K562 (cell line): ENCODE results near the gene RHOC. TPM values are rescaled to one million over a fixed set of nuclear protein-coding genes. Genes with fewer than 3 reads are reported as not detected.

Experiments used
- ATAC-seq: fragments of 200-7000 bp; cut with Tn5 transposase; 3 replicates; pipeline ENCODE4 v1.9.1; 2020; ENCODE audit warnings: moderate library complexity
- BruUV-seq: library from RNA; stranded (reverse); fragments of 400-500 nt; replicated peaks from 2 replicates; lab custom pipeline; 2021; lab: Mats Ljungman, UMichigan
- CTCF ChIA-PET: fragments of 300-600 bp; formaldehyde crosslinking; extraction: SDS; loops from one replicate; lab custom pipeline; 2021; ENCODE audit warnings: low intra/inter-chr PET ratio; lab: Yijun Ruan, JAX
- POLR2A ChIA-PET: fragments of 300-600, 350-650 bp; sonication (Branson Sonifier 250); formaldehyde crosslinking; extraction: SDS; loops from one replicate; lab custom pipeline; 2021; ENCODE audit warnings: antibody characterized with exemption, inconsistent platforms; lab: Yijun Ruan, JAX
- DNase-seq, 4 experiments: peaks; one replicate each; pipeline versions ENCODE4 v3.0.0 to v3.0.0-alpha.2; 2011 to 2018; ENCODE audit warnings: low spot score in 3 of 4, mixed read lengths in 3 of 4; ENCODE audit errors: extremely low read depth in 1 of 4
- FAIRE-seq: peaks from 2 replicates; lab custom pipeline; 2011; peaks lifted over from hg19 to GRCh38; lab: Jason Lieb, UNC
- H2AFZ ChIP-seq: 2 replicates; pipeline ENCODE4 v1.6.0; 2011; ENCODE audit warnings: low read depth, low read length, control low read depth, inconsistent platforms
- H3K27ac ChIP-seq: fragments of 200-600 bp; 3 replicates; pipeline ENCODE4 v1.8.0; 2011; ENCODE audit warnings: low read depth, mild to moderate bottlenecking, control low read depth, inconsistent platforms, low read length, moderate library complexity, mixed read lengths; ENCODE audit errors: extremely low read depth
- H3K27me3 ChIP-seq, 2 experiments: fragments of 300-600 bp in 1 of 2; 2 replicates in 1 of 2; 3 replicates in 1 of 2; pipeline versions ENCODE4 v1.6.0 to v1.8.0; 2011; ENCODE audit warnings: inconsistent platforms in 2 of 2, low read length in 2 of 2, mild to moderate bottlenecking in 1 of 2, mixed read lengths in 1 of 2, moderate library complexity in 1 of 2; ENCODE audit not compliant: control insufficient read depth in 2 of 2, insufficient read depth in 2 of 2
- H3K36me3 ChIP-seq: fragments of 300-600 bp; 3 replicates; pipeline ENCODE4 v1.8.0; 2011; ENCODE audit warnings: mild to moderate bottlenecking, low read length, inconsistent platforms; ENCODE audit not compliant: control insufficient read depth, insufficient read depth
- H3K4me1 ChIP-seq, 2 experiments: fragments of 200-600 bp in 1 of 2; replicated peaks in 1 of 2; 2 replicates in 1 of 2; 3 replicates in 1 of 2; pipeline versions ENCODE4 v1.5.1 to v1.8.0; 2011; ENCODE audit warnings: inconsistent platforms in 2 of 2, low read length in 2 of 2, mild to moderate bottlenecking in 1 of 2, mixed read lengths in 1 of 2, moderate library complexity in 1 of 2; ENCODE audit not compliant: control insufficient read depth in 2 of 2, insufficient read depth in 2 of 2
- H3K4me2 ChIP-seq: 2 replicates; pipeline ENCODE4 v1.6.1; 2011; ENCODE audit warnings: low read length, control low read depth, inconsistent platforms, mixed read lengths; ENCODE audit not compliant: insufficient read depth
- H3K4me3 ChIP-seq: fragments of 200-600 bp; sonication (generic), shearing (Covaris generic); 2 replicates; pipeline ENCODE4 v1.5.1; 2016; ENCODE audit warnings: control low read depth, inconsistent platforms
- H3K79me2 ChIP-seq: fragments of 200-600 bp; 3 replicates; pipeline ENCODE4 v1.8.0; 2011; ENCODE audit warnings: low read length, inconsistent platforms; ENCODE audit not compliant: control insufficient read depth, insufficient read depth
- H3K9ac ChIP-seq, 2 experiments: 2 replicates each; pipeline versions ENCODE4 v1.6.0 to v1.6.1; 2011; ENCODE audit warnings: low read depth in 2 of 2, low read length in 2 of 2, control low read depth in 1 of 2, inconsistent platforms in 1 of 2, mild to moderate bottlenecking in 1 of 2, mixed read lengths in 1 of 2; ENCODE audit not compliant: insufficient read depth in 1 of 2
- H3K9me1 ChIP-seq: one replicate; pipeline ENCODE4 v1.6.0; 2011; ENCODE audit warnings: inconsistent platforms, mild to moderate bottlenecking, low read length, moderate library complexity; ENCODE audit not compliant: control insufficient read depth, insufficient read depth
- H3K9me3 ChIP-seq: replicated peaks from 2 replicates; pipeline ENCODE4 v1.5.1; 2011; ENCODE audit warnings: low read depth, low read length, inconsistent platforms; ENCODE audit not compliant: control insufficient read depth, insufficient read depth
- H4K20me1 ChIP-seq: replicated peaks from 2 replicates; pipeline ENCODE4 v1.6.1; 2011; ENCODE audit warnings: low read length, inconsistent platforms, mixed read lengths; ENCODE audit not compliant: control insufficient read depth, insufficient read depth
- CCNT2 ChIP-seq: IDR thresholded peaks from 2 replicates; pipeline ENCODE4 v1.6.1; 2011; ENCODE audit warnings: borderline replicate concordance, low read depth, mild to moderate bottlenecking, moderate library complexity, mixed read lengths, low read length; ENCODE audit not compliant: insufficient read length; ENCODE audit errors: extremely low read depth
- FOS ChIP-seq: IDR thresholded peaks from 3 replicates; pipeline ENCODE4 v1.6.1; 2011; ENCODE audit not compliant: insufficient read length; ENCODE audit errors: extremely low read depth
- MCM2 ChIP-seq: fragments of 450-650 bp; IDR thresholded peaks from 2 replicates; pipeline ENCODE4 v1.6.1; 2017; ENCODE audit warnings: low read depth, mild to moderate bottlenecking
- WGBS: fragments of 100-300 bp; shearing (Covaris generic); methylation state at CpG from one replicate; pipeline ENCODE4 v1.1.6; 2016; ENCODE audit warnings: low coverage, mixed read lengths; ENCODE audit not compliant: insufficient coverage; ENCODE audit errors: missing lambda C conversion rate; 5-methylcytosine and 5-hydroxymethylcytosine counted together
- in situ Hi-C: fragments of 300-500 bp; cut with MboI; formaldehyde crosslinking; loops from 4 replicates; pipeline ENCODE4 v1.15.0; 2018; ENCODE audit warnings: inconsistent platforms, mixed read lengths
- intact Hi-C: fragments of 100-400 bp; cut with micrococcal nuclease; formaldehyde crosslinking; loops from 2 replicates; pipeline ENCODE4 v1.14.2; 2022
- polyA plus RNA-seq, 8 experiments: library from polyadenylated mRNA; depleted of rRNA in 4 of 8; stranded (reverse) in 5 of 8; unstranded in 3 of 8; fragments of >200 nt; fragmentation: Nextera tagmentation in 2 of 8; fragmentation: Illumina TruSeq in 1 of 8; extraction: Ambion mirVana in 2 of 8; extraction: Trizol in 1 of 8; gene quantifications; 2 replicates each; pipeline versions ENCODE4 v1.2.1 to v1.2.3, GENCODE V29; 2011 to 2014; ENCODE audit warnings: inconsistent platforms in 1 of 8, missing spikeins in 1 of 8
- total RNA-seq, 7 experiments: library from RNA; depleted of rRNA in 6 of 7; stranded (reverse); fragments of >200 nt in 6 of 7; fragmentation: Illumina TruSeq in 2 of 7; extraction: Trizol in 2 of 7; gene quantifications; 2 replicates each; pipeline versions ENCODE4 v1.2.1 to v1.2.3, GENCODE V29; 2011 to 2021; ENCODE audit warnings: low replicate concordance in 1 of 7
- TF ChIP-seq, protein P1 (sequence below): sonication (generic); IDR thresholded peaks from 2 replicates; pipeline ENCODE4 v1.6.1; 2016
- TF ChIP-seq, protein P2 (sequence below): sonication (generic); formaldehyde crosslinking; IDR thresholded peaks from 2 replicates; pipeline ENCODE4 v1.8.1; 2023; ENCODE audit warnings: missing genetic modification reagents, mild to moderate bottlenecking, borderline replicate concordance

RHOC gene
- total and polyA plus RNA-seq, 9 of the 15 experiments (the other 6 are each of a cell fraction or from before 2014, with no cell fraction given) = 35.2 to 364 (median 204) TPM

DNA sequence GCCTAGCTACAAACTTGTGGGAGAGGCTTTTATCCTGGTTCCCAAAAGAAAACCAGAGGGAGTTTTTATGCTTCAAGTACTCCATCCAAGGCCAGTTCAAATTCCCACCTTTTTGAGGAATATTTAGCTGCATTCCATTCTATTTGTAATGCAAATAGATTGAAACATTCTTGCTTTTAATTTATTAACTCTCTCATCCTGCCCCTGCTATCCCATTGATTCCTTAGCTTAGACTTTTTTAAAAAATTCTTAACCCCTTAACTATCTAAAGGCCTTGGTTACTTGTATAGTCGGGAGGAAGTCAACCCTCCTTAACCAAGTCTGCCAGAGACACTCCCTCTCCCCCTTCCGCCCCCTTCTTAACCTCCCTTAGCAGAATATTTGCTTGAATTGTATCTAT, 34.9 kb downstream of the RHOC start:
- no peaks in the 10 kb centered on the region for H3K27me3 ChIP-seq
- ChIA-PET POLR2A (interaction anchor here (0.6 to 7.3 kb wide), 13 partner anchors 10 to 721 kb away, joined by 3 to 104 read pairs (median 4); partner anchors contain the start of genes PPM1J and ST7L), CTCF (interaction anchor here (0.6 to 2.2 kb wide), 2 partner anchors 35 to 45 kb away, joined by 3 to 15 read pairs; partner anchors contain the start of gene RHOC)
- no peak overlapping the region for H3K9ac ChIP-seq
- no peak overlapping the region for H3K4me2 ChIP-seq
- ATAC-seq (no peak), DNase-seq (no peak), FAIRE-seq (no peak)
- H3K9me1 ChIP-seq = no peaks in the 10 kb centered on the region
- H3K9me3 ChIP-seq = no peaks in the 10 kb centered on the region
- H3K27ac ChIP-seq = no peak overlapping the region
- no peak overlapping the region for H3K4me3 ChIP-seq
- intact Hi-C loops = no loop called here
- H3K36me3 ChIP-seq = peaks cover 61% of the 10 kb centered on the region
- peaks cover 18 to 31% of the 10 kb centered on the region in 2 experiments for H3K4me1 ChIP-seq
- peaks cover 29% of the 10 kb centered on the region for H3K79me2 ChIP-seq
- H2AFZ ChIP-seq = no peak overlapping the region
- no TSS peak for BruUV-seq
- no peaks in the 10 kb centered on the region for H4K20me1 ChIP-seq
- 75% methylated on average over 2 of the region's 2 CpGs for WGBS
- TF ChIP-seq, protein P1, sequence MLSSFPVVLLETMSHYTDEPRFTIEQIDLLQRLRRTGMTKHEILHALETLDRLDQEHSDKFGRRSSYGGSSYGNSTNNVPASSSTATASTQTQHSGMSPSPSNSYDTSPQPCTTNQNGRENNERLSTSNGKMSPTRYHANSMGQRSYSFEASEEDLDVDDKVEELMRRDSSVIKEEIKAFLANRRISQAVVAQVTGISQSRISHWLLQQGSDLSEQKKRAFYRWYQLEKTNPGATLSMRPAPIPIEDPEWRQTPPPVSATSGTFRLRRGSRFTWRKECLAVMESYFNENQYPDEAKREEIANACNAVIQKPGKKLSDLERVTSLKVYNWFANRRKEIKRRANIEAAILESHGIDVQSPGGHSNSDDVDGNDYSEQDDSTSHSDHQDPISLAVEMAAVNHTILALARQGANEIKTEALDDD = peak; percentile 76; the same call in 1 of the 2 replicates
- no peak for TF ChIP-seq MCM2
- in situ Hi-C loops = no loop called here

DNA sequence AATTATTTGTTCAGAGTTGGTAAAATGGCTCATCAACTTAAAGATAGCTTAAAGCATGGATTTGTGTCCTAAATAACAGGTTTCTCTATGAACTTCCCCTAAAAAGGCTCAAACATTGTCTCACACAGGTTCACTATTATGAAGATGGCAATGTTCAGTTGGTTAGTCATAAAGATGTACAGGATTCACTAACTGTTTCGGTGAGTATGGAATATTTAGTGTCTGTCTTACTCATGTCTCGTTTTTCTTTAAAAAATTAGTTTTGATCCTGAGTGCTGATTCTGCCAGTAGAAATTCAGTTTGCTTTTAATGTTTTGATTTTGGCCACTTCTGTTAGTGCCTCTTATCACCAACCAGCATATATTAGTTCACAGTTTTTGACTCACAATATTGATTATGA, 40.0 kb downstream of the RHOC start:
- Histone ChIP-seq H3K9me3 (no peaks in the 10 kb centered on the region), H3K79me2 (no peaks in the 10 kb centered on the region), H3K4me3 (no peak overlapping the region), H3K4me2 (no peak overlapping the region), H3K4me1 (no peaks in the 10 kb centered on the region), H4K20me1 (no peaks in the 10 kb centered on the region), H3K27me3 (no peaks in the 10 kb centered on the region), H3K9me1 (no peaks in the 10 kb centered on the region), H3K27ac (no peak overlapping the region), H3K36me3 (peaks cover 96% of the 10 kb centered on the region), H2AFZ (no peak overlapping the region), H3K9ac (no peak overlapping the region)
- ChIA-PET CTCF (no interaction called here), POLR2A (interaction anchor here (3.4 kb wide), 1 partner anchor 10 kb away, joined by 21 read pairs; no protein-coding TSS in a partner anchor)
- in situ Hi-C loops = no loop called here
- ATAC-seq (no peak), DNase-seq (no peak), FAIRE-seq (no peak)
- no peak for TF ChIP-seq CCNT2
- TF ChIP-seq FOS = no peak
- TF ChIP-seq, protein P2, sequence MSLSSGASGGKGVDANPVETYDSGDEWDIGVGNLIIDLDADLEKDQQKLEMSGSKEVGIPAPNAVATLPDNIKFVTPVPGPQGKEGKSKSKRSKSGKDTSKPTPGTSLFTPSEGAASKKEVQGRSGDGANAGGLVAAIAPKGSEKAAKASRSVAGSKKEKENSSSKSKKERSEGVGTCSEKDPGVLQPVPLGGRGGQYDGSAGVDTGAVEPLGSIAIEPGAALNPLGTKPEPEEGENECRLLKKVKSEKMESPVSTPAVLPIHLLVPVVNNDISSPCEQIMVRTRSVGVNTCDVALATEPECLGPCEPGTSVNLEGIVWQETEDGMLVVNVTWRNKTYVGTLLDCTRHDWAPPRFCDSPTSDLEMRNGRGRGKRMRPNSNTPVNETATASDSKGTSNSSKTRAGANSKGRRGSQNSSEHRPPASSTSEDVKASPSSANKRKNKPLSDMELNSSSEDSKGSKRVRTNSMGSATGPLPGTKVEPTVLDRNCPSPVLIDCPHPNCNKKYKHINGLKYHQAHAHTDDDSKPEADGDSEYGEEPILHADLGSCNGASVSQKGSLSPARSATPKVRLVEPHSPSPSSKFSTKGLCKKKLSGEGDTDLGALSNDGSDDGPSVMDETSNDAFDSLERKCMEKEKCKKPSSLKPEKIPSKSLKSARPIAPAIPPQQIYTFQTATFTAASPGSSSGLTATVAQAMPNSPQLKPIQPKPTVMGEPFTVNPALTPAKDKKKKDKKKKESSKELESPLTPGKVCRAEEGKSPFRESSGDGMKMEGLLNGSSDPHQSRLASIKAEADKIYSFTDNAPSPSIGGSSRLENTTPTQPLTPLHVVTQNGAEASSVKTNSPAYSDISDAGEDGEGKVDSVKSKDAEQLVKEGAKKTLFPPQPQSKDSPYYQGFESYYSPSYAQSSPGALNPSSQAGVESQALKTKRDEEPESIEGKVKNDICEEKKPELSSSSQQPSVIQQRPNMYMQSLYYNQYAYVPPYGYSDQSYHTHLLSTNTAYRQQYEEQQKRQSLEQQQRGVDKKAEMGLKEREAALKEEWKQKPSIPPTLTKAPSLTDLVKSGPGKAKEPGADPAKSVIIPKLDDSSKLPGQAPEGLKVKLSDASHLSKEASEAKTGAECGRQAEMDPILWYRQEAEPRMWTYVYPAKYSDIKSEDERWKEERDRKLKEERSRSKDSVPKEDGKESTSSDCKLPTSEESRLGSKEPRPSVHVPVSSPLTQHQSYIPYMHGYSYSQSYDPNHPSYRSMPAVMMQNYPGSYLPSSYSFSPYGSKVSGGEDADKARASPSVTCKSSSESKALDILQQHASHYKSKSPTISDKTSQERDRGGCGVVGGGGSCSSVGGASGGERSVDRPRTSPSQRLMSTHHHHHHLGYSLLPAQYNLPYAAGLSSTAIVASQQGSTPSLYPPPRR (CRISPR knock-in tag) = no peak
- 88% methylated on average over 2 of the region's 2 CpGs for WGBS
- intact Hi-C loops = no loop called here
- no TSS peak for BruUV-seq
